DND-41 (cell line): Measurements from ENCODE around the gene GRAMD1A.

Experiments
- ATAC-seq: fragments of 200-7000 bp; cut with Tn5 transposase; 3 replicates; pipeline ENCODE4 v1.9.1; 2021; ENCODE audit warnings: low read depth; ENCODE audit not compliant: insufficient read depth
- DNase-seq: peaks from one replicate; pipeline ENCODE4 v3.0.0-alpha.2; 2020
- H2AFZ ChIP-seq: 2 replicates; pipeline ENCODE4 v1.6.0; 2012; ENCODE audit warnings: low read depth, low read length
- H3K27ac ChIP-seq: 2 replicates; pipeline ENCODE4 v1.5.1; 2012; ENCODE audit warnings: low read length, inconsistent platforms
- H3K27me3 ChIP-seq: fragments of 200-600 bp; sonication (generic); 2 replicates; pipeline ENCODE4 v1.6.0; 2012; ENCODE audit warnings: low read length, mild to moderate bottlenecking, inconsistent platforms; ENCODE audit not compliant: insufficient read depth, poor library complexity
- H3K36me3 ChIP-seq: 2 replicates; pipeline ENCODE4 v1.5.1; 2012; ENCODE audit warnings: low read length, inconsistent platforms; ENCODE audit not compliant: insufficient read depth
- H3K4me1 ChIP-seq: 2 replicates; pipeline ENCODE4 v1.5.1; 2012; ENCODE audit warnings: mild to moderate bottlenecking, low read length; ENCODE audit not compliant: insufficient read depth
- H3K4me2 ChIP-seq: 2 replicates; pipeline ENCODE4 v1.6.0; 2012; ENCODE audit warnings: mild to moderate bottlenecking, moderate library complexity, low read length, inconsistent platforms; ENCODE audit not compliant: insufficient read depth
- H3K4me3 ChIP-seq, 2 experiments: fragments of 200-600 bp in 1 of 2; shearing (Covaris generic) in 1 of 2; 2 replicates each; pipeline ENCODE4 v1.5.1; 2012 to 2016; ENCODE audit warnings: inconsistent platforms in 2 of 2, low read length in 2 of 2, mild to moderate bottlenecking in 2 of 2, low read depth in 1 of 2, moderate library complexity in 1 of 2
- H3K79me2 ChIP-seq: 2 replicates; pipeline ENCODE4 v1.6.0; 2012; ENCODE audit warnings: low read length, inconsistent platforms; ENCODE audit not compliant: insufficient read depth
- H3K9ac ChIP-seq: 2 replicates; pipeline ENCODE4 v1.6.0; 2012; ENCODE audit warnings: low read depth, mild to moderate bottlenecking, inconsistent platforms, low read length, moderate library complexity
- H3K9me3 ChIP-seq: 2 replicates; pipeline ENCODE4 v1.5.1; 2012; ENCODE audit warnings: low read length, moderate library complexity, mild to moderate bottlenecking, inconsistent platforms; ENCODE audit not compliant: insufficient read depth, severe bottlenecking
- H4K20me1 ChIP-seq: 2 replicates; pipeline ENCODE4 v1.6.0; 2012; ENCODE audit warnings: low read length; ENCODE audit not compliant: insufficient read depth
- EZH2 ChIP-seq: IDR thresholded peaks from 3 replicates; pipeline ENCODE4 v1.6.1; 2012; ENCODE audit warnings: borderline replicate concordance, low read depth, mild to moderate bottlenecking, moderate library complexity, low read length, inconsistent platforms; ENCODE audit not compliant: severe bottlenecking
- TF ChIP-seq, protein P1 (sequence below): IDR thresholded peaks from 2 replicates; pipeline ENCODE4 v1.5.1; 2012; ENCODE audit warnings: borderline replicate concordance, low read length, moderate library complexity, mild to moderate bottlenecking; ENCODE audit not compliant: poor library complexity, severe bottlenecking; ENCODE audit errors: extremely low read depth

Gene GRAMD1A

GRCh38 chr19:35068941-35069634, 69.0 kb downstream of the GRAMD1A start:
- no peaks in the 10 kb centered on the region for H3K4me1 ChIP-seq
- H4K20me1 ChIP-seq: no peaks in the 10 kb centered on the region
- no peaks in the 10 kb centered on the region for H3K79me2 ChIP-seq
- DNase-seq (no peak), ATAC-seq (no peak)
- no peak overlapping the region for H2AFZ ChIP-seq
- H3K9me3 ChIP-seq: no peaks in the 10 kb centered on the region
- H3K27me3 ChIP-seq: no peaks in the 10 kb centered on the region
- no peak overlapping the region for H3K27ac ChIP-seq
- H3K9ac ChIP-seq: no peak overlapping the region
- TF ChIP-seq EZH2: no peak
- TF ChIP-seq, protein P1, sequence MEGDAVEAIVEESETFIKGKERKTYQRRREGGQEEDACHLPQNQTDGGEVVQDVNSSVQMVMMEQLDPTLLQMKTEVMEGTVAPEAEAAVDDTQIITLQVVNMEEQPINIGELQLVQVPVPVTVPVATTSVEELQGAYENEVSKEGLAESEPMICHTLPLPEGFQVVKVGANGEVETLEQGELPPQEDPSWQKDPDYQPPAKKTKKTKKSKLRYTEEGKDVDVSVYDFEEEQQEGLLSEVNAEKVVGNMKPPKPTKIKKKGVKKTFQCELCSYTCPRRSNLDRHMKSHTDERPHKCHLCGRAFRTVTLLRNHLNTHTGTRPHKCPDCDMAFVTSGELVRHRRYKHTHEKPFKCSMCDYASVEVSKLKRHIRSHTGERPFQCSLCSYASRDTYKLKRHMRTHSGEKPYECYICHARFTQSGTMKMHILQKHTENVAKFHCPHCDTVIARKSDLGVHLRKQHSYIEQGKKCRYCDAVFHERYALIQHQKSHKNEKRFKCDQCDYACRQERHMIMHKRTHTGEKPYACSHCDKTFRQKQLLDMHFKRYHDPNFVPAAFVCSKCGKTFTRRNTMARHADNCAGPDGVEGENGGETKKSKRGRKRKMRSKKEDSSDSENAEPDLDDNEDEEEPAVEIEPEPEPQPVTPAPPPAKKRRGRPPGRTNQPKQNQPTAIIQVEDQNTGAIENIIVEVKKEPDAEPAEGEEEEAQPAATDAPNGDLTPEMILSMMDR: no peak
- no peak overlapping the region for H3K4me3 ChIP-seq
- no peaks in the 10 kb centered on the region for H3K36me3 ChIP-seq
- H3K4me2 ChIP-seq: no peak overlapping the region

DNA sequence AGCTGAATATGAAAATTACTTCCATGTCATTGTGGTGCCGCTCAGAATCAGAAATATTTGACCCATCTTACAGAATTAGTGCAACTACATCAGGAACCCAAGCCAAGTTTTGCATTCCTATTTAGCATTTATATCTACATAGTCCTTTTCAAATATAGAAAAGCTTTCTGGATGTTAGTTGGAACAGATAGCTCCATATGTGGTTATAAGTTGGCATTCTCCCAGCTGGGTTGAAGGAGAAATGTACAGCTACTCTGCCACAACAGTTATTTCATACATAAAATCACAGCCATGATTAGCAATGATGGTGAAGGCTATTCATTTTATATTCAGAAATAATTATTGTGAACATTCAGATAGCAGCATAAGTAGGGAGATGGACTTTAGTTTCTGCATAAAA, 69.6 kb downstream of the GRAMD1A start:
- Histone ChIP-seq H3K9ac (no peak overlapping the region), H2AFZ (no peak overlapping the region), H3K9me3 (no peaks in the 10 kb centered on the region), H3K27ac (no peak overlapping the region), H3K79me2 (no peaks in the 10 kb centered on the region), H3K4me2 (no peak overlapping the region), H3K4me1 (no peaks in the 10 kb centered on the region), H4K20me1 (no peaks in the 10 kb centered on the region), H3K36me3 (no peaks in the 10 kb centered on the region), H3K27me3 (no peaks in the 10 kb centered on the region), H3K4me3 (no peak overlapping the region)
- ATAC-seq: no peak
- TF ChIP-seq, protein P1: no peak
- TF ChIP-seq EZH2: no peak
- DNase-seq: no peak

DNA sequence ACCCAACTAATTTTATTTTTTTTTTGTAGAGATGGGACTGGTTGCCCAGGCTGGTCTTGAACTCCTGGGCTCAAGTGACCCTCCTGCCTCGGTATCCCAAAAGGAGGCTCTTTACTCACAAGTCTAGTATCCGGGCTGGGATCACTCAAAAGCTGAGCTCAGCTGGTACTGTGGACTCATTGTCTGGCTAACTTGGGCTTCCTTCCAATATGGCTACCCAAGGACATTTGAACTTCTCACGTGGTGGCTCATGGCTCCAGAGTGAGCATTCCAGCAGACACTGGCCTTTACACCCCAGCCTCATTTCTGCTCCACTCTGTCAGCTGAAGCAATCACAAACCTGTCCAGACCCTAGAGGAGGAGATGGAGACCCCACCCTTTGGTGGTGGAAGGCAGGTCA, 70.3 kb downstream of the GRAMD1A start:
- H3K4me2 ChIP-seq: no peak overlapping the region
- no peak for DNase-seq
- no peaks in the 10 kb centered on the region for H3K27me3 ChIP-seq
- no peak overlapping the region for H3K9ac ChIP-seq
- no peak for TF ChIP-seq EZH2
- TF ChIP-seq, protein P1: no peak
- H3K27ac ChIP-seq: no peak overlapping the region
- H2AFZ ChIP-seq: no peak overlapping the region
- no peaks in the 10 kb centered on the region for H4K20me1 ChIP-seq
- no peak for ATAC-seq
- no peaks in the 10 kb centered on the region for H3K79me2 ChIP-seq
- H3K9me3 ChIP-seq: no peaks in the 10 kb centered on the region
- no peak overlapping the region for H3K4me3 ChIP-seq
- no peaks in the 10 kb centered on the region for H3K36me3 ChIP-seq
- H3K4me1 ChIP-seq: no peaks in the 10 kb centered on the region
